HAP-1 (cell line): ENCODE results near the gene PTBP2.

Experiments
- DNase-seq, 2 experiments: peaks; one replicate each; pipeline ENCODE4 v3.0.0-alpha.2; 2016 to 2020; ENCODE audit warnings: low spot score in 2 of 2
- H3K27me3 ChIP-seq: fragments of 250-450 bp; sonication (Bioruptor Pico); 2 replicates; pipeline ENCODE4 v1.5.1; 2020; ENCODE audit warnings: low read depth, mild to moderate bottlenecking, moderate library complexity
- H3K36me3 ChIP-seq: fragments of 250-450 bp; sonication (Bioruptor Pico); replicated peaks from 2 replicates; pipeline ENCODE4 v1.5.1; 2020; ENCODE audit warnings: mild to moderate bottlenecking
- H3K4me1 ChIP-seq: fragments of 250-450 bp; sonication (Bioruptor Pico); 2 replicates; pipeline ENCODE4 v1.5.1; 2020; ENCODE audit warnings: mild to moderate bottlenecking
- H3K4me3 ChIP-seq: fragments of 250-450 bp; sonication (Bioruptor Pico); 2 replicates; pipeline ENCODE4 v1.5.1; 2020; ENCODE audit warnings: mild to moderate bottlenecking, moderate library complexity
- H3K9me3 ChIP-seq: fragments of 250-450 bp; sonication (Bioruptor Pico); 2 replicates; pipeline ENCODE4 v1.5.1; 2020; ENCODE audit warnings: mild to moderate bottlenecking, moderate library complexity
- in situ Hi-C: fragments of 300-500 bp; cut with MboI; formaldehyde crosslinking; loops from 3 replicates; pipeline ENCODE4 v1.14.3; 2020; ENCODE audit warnings: low sequenced_read_pairs, inconsistent platforms, mixed read lengths

Gene PTBP2

DNA sequence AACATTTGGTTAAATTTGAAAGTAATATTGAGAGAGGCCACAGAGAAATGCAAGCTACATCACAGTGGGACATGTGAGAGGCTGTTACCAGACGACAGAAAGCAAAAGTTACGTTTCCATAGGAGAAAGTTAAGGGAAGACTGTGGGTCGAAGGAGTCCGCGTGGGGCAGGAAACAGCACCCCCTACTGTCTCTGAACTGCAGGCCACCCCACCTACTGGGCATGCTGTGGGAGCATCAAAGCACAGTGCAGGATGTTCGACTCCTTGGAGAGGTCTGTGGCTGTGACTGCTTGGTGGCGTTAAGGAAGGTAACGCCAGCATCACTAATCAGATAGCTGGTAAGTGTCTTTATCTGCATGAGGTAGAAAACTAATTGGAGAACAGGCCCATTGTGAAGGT is 123.9 kb downstream of the PTBP2 start:
- no peaks in the 10 kb centered on the region for H3K4me1 ChIP-seq
- peak; percentile 45 to 75 for DNase-seq
- H3K9me3 ChIP-seq = no peaks in the 10 kb centered on the region
- no peaks in the 10 kb centered on the region for H3K27me3 ChIP-seq
- H3K36me3 ChIP-seq = no peaks in the 10 kb centered on the region
- in situ Hi-C loops = no loop called here
- H3K4me3 ChIP-seq = no peak overlapping the region

DNA sequence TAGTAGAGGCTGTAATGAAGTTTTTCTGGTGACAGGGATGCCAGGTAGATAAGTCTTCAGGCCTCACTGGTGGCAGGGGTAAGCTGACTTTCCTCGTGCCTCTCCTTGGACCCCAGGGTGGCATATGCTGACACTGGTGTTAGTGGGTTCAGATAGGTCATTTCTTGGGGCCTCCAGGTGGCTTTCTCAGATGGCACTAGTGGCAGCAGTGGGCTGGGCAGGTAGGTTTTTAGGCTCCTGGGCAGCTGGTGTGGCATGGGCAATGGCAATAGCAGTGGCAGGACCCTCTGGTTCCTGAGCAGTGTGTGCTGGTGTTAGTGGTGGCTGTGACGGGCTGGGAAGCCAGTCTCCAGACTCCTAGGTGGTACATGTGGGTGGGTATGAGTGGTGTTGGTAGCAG is 140.3 kb downstream of the PTBP2 start:
- Histone ChIP-seq H3K36me3 (no peaks in the 10 kb centered on the region), H3K27me3 (no peaks in the 10 kb centered on the region), H3K4me1 (no peaks in the 10 kb centered on the region), H3K4me3 (no peak overlapping the region), H3K9me3 (no peaks in the 10 kb centered on the region)
- in situ Hi-C loops = no loop called here
- DNase-seq = no peak

- DNase-seq = no peak
- H3K4me1 ChIP-seq = no peaks in the 10 kb centered on the region
- no peak overlapping the region for H3K4me3 ChIP-seq
- no peaks in the 10 kb centered on the region for H3K9me3 ChIP-seq
- no peaks in the 10 kb centered on the region for H3K36me3 ChIP-seq
- H3K27me3 ChIP-seq = no peaks in the 10 kb centered on the region
- in situ Hi-C loops = no loop called here
Observed at GRCh38 chr1:96863449-96863848, 141.9 kb downstream of the PTBP2 start.
